ENCODE data around the gene CCDC74A.
"Not testable (repeated sequence)": the region's sequence is repeated elsewhere in the genome, so short reads cannot be mapped to it uniquely, and the experiment has no call there.

GRCh38 chr2:131504082-131504750, 23.5 kb upstream of the CCDC74A start:
- not testable (repeated sequence) for TF ChIP-seq CTCF (conservative IDR thresholded peaks at IDR 0.05; ENCODE audit: low read length); EZH2phosphoT487 (IDR thresholded peaks at IDR 0.05; ENCODE audit: borderline replicate concordance)
